H1 (cell line): ENCODE measurements around the gene KRT78.

Experiments used
- CTCF ChIP-seq, 3 experiments: IDR thresholded peaks; 1 replicate in 2 of 3; 2 replicates in 1 of 3; pipeline versions ENCODE4 v1.5.1 to v1.6.1; 2011; ENCODE audit warnings: low read length in 3 of 3, mild to moderate bottlenecking in 3 of 3, inconsistent platforms in 2 of 3, low read depth in 1 of 3, moderate library complexity in 1 of 3; ENCODE audit not compliant: insufficient read depth in 1 of 3; ENCODE audit errors: control extremely low read depth in 1 of 3
- JUND ChIP-seq: IDR thresholded peaks from 2 replicates; pipeline ENCODE4 v1.6.1; 2011; ENCODE audit warnings: mild to moderate bottlenecking, improper control_type of control experiment, low read length

GRCh38 chr12:52823761-52824450, 24.9 kb downstream of the KRT78 start:
- TF ChIP-seq CTCF (IDR thresholded peaks at IDR 0.05; ENCODE audit: control extremely low read depth in 1 of 3, insufficient read depth in 1 of 3, low read depth in 1 of 3, low read length in 3 of 3) (no peak), JUND (no peak)
